Chondrocyte (in vitro differentiated cells): ENCODE data around the gene EIF5A. TPM values are rescaled to one million over a fixed set of nuclear protein-coding genes. Genes with fewer than 3 reads are reported as not detected.

ENCODE experiments used
- DNase-seq: peaks from one replicate; pipeline ENCODE4 v3.0.0; 2021; ENCODE audit warnings: mixed read lengths, low spot score
- H3K27ac Mint-ChIP-seq: one replicate; pipeline ENCODE4 v1.8.0; 2021; ENCODE audit warnings: mild to moderate bottlenecking, moderate library complexity, mixed read lengths; ENCODE audit not compliant: unreplicated experiment
- H3K27me3 Mint-ChIP-seq: 2 replicates; pipeline ENCODE4 v1.8.0; 2021; ENCODE audit warnings: low read depth, mixed read lengths
- H3K36me3 Mint-ChIP-seq: 2 replicates; pipeline ENCODE4 v1.8.0; 2021; ENCODE audit warnings: low read depth, mixed read lengths
- H3K4me1 Mint-ChIP-seq: 2 replicates; pipeline ENCODE4 v1.8.0; 2021; ENCODE audit warnings: low read depth, mild to moderate bottlenecking, mixed read lengths
- H3K4me3 Mint-ChIP-seq: one replicate; pipeline ENCODE4 v1.8.0; 2021; ENCODE audit warnings: mild to moderate bottlenecking, moderate library complexity, mixed read lengths; ENCODE audit not compliant: unreplicated experiment
- H3K9me3 Mint-ChIP-seq: 2 replicates; pipeline ENCODE4 v1.8.0; 2021; ENCODE audit warnings: low read depth, mixed read lengths
- total RNA-seq: library from RNA; stranded (reverse); gene quantifications from 3 replicates; pipeline ENCODE4 v1.2.1, GENCODE V29; 2021
- TF ChIP-seq, protein P1 (sequence below): fragments of 200-600 bp; sonication (generic); IDR thresholded peaks from 2 replicates; pipeline ENCODE4 v1.5.0; 2021; ENCODE audit warnings: antibody characterized with exemption, mild to moderate bottlenecking, moderate library complexity

The EIF5A gene
- total RNA-seq, 1 donor from 2014 or later = 364 TPM

DNA sequence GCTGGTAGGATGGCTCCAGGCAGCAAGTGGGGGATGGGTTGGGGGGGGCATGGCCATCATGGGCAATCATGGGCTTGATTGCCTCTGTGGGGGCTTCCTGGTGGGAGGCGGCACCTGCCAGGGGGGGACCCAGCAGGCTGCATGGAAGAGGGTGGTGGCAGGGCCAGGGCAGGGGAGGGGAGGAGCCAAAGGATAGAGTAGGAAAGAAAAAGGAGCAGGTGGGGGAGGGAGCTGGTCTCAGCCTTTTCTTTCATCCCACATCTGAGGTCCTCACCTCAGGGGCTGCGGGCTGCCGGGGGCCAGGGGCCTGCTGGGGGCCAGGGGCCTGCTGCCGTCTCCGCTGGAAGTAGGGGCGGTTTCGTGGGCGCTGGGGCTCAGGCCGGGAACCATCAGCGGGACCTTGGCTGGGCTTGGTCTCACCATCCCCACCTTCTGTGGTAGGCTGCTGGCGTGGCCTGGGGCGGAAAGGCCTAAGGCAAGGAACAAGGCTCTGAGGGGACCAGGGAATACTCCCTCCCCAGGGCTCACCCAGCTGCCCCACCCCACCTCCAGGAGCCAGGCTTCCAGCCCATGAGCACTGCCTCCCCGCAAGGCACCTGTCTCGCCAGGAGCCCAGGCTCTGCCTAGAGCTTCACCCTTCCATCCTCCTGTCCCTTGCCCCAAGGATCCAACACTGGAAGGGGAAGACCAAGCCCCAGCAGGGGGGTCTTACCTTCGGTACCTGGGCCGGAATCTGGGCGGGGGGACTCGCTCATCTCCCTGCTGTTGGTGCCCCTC lies 18.0 kb upstream of the EIF5A start:
- DNase-seq = no peak
- TF ChIP-seq, protein P1, sequence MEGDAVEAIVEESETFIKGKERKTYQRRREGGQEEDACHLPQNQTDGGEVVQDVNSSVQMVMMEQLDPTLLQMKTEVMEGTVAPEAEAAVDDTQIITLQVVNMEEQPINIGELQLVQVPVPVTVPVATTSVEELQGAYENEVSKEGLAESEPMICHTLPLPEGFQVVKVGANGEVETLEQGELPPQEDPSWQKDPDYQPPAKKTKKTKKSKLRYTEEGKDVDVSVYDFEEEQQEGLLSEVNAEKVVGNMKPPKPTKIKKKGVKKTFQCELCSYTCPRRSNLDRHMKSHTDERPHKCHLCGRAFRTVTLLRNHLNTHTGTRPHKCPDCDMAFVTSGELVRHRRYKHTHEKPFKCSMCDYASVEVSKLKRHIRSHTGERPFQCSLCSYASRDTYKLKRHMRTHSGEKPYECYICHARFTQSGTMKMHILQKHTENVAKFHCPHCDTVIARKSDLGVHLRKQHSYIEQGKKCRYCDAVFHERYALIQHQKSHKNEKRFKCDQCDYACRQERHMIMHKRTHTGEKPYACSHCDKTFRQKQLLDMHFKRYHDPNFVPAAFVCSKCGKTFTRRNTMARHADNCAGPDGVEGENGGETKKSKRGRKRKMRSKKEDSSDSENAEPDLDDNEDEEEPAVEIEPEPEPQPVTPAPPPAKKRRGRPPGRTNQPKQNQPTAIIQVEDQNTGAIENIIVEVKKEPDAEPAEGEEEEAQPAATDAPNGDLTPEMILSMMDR = no peak

DNA sequence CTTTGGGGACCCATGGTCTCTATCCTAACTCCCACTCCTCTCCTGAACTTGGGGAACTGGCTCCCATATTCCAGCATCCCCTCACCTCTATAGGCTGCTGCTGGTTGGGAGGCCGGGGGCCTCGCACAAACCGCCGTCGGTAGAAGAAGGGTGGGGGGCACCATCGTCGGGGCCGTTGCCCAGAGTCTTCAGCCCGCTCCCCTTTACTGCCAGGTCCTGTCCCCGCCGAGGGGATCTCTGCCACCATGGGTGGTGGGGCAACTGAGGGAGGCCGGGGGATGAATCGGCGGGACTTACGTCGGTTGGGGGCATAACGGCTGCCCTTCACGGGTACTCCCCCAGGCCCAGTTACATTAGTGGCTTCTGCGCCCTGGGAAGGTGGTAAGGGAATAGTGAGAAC lies 17.3 kb upstream of the EIF5A start:
- Mint-ChIP-seq H3K9me3 (no peaks in the 10 kb centered on the region), H3K27ac (no peak overlapping the region), H3K4me1 (peaks cover 9% of the 10 kb centered on the region), H3K36me3 (no peaks in the 10 kb centered on the region), H3K27me3 (peaks cover 49% of the 10 kb centered on the region), H3K4me3 (no peak overlapping the region)
- TF ChIP-seq, protein P1 = no peak
- DNase-seq = no peak

More for the DNA sequence above, 18.0 kb upstream of the EIF5A start:
- no peaks in the 10 kb centered on the region for H3K9me3 Mint-ChIP-seq
- H3K27me3 Mint-ChIP-seq = peaks cover 49% of the 10 kb centered on the region
- no peaks in the 10 kb centered on the region for H3K36me3 Mint-ChIP-seq
- H3K4me1 Mint-ChIP-seq = peaks cover 5% of the 10 kb centered on the region
- no peak overlapping the region for H3K4me3 Mint-ChIP-seq
- H3K27ac Mint-ChIP-seq = no peak overlapping the region

DNA sequence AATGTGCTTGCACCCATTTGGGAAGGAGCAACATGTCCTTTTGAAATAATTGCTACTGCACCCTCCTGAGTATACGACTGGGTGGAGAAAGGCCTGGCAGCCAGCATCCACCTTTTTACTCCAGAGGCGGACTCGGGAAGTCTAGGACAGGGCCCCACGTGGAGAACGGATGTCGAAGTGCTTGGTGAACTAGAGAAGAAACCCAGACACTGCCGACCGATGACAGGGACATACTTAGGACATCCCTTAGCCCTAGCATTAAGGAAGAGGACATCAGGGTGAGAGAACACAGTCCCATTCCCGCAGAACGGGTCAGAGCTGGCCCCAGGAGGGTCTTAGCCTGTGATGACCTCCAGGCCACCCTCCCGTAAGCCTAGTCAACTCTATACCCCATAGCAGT lies 16.7 kb upstream of the EIF5A start:
- TF ChIP-seq, protein P1 = no peak
- Mint-ChIP-seq H3K4me3 (no peak overlapping the region), H3K9me3 (no peaks in the 10 kb centered on the region), H3K36me3 (no peaks in the 10 kb centered on the region), H3K27me3 (peaks cover 48% of the 10 kb centered on the region), H3K27ac (no peak overlapping the region), H3K4me1 (peaks cover 11% of the 10 kb centered on the region)
- DNase-seq = no peak

DNA sequence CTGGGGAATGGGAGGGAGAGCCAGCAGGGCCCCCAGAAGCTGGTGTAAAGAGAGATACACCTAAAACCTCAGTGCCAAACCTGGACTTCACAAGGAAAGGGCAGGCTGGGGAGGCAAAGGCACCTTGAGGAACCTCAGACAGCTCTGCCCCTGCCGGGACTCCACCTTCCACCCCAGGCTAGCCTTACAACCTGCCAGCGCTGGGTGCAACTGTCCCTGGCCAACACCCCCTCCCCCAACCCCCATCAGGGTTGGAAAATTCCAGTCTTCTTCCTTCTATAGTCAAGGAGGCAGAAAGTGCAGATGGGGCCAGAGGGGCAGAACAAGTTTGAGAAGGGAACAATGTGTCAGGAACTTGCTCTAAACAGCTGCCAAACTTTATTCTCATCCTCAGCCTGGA lies 15.2 kb upstream of the EIF5A start:
- no peak overlapping the region for H3K4me3 Mint-ChIP-seq
- no peaks in the 10 kb centered on the region for H3K36me3 Mint-ChIP-seq
- peaks cover 22% of the 10 kb centered on the region for H3K4me1 Mint-ChIP-seq

DNA sequence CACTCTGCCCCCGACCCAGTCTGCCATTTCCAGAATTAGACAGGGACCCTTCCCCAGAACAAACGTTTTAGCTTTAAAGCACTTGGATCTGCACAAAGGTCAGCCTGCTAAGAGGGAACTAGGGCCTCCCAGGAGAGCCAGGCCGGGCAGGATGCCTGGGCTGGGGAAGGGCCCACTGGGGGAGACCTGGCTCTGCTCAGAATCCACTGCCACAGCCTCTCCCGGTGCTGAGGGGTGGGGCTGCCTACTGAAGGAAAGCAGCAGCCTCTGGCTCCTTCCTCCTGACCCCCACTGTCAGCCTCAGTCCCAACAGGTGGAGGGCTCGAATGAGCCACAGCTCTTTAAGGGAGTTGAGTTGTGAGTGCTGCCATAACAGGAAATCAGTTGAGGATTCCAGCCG lies 14.7 kb upstream of the EIF5A start:
- Mint-ChIP-seq H3K9me3 (no peaks in the 10 kb centered on the region), H3K36me3 (no peaks in the 10 kb centered on the region), H3K27me3 (peaks cover 30% of the 10 kb centered on the region), H3K27ac (no peak overlapping the region), H3K4me3 (no peak overlapping the region), H3K4me1 (peaks cover 22% of the 10 kb centered on the region)
- TF ChIP-seq, protein P1 = no peak
- no peak for DNase-seq

More for the DNA sequence above, 15.2 kb upstream of the EIF5A start:
- H3K27me3 Mint-ChIP-seq = peaks cover 35% of the 10 kb centered on the region
- H3K9me3 Mint-ChIP-seq = no peaks in the 10 kb centered on the region
- no peak for DNase-seq
- H3K27ac Mint-ChIP-seq = no peak overlapping the region
- TF ChIP-seq, protein P1 = no peak
